GM18499 (cell line): ENCODE results near the gene FBXO47.

Experiments
- ATAC-seq: cut with Tn5 transposase; IDR thresholded peaks from one replicate; pipeline ENCODE4 v1.9.1; 2021; ENCODE audit warnings: moderate number of reproducible peaks; ENCODE audit not compliant: insufficient read depth, unreplicated experiment

Gene FBXO47

DNA sequence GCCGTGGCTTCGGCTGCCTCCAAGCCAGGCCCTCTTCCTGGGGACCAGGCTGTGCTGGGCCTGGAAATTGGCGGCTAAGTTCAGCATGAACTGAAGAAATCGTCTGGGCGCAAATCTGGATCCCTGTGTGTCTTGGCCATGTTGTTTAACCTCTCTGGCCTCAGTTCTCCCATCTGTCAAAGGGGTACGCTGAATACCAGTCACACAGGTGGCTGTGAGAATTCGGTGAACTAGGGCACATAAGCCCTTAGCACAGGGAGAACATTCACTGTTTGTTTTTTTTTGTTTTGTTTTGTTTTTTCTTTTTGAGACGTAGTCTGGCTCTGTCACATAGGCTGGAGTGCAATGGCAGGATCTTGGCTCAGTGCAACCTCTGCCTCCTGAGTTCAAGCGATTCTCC, 78.4 kb downstream of the FBXO47 start:
- no peak for ATAC-seq

DNA sequence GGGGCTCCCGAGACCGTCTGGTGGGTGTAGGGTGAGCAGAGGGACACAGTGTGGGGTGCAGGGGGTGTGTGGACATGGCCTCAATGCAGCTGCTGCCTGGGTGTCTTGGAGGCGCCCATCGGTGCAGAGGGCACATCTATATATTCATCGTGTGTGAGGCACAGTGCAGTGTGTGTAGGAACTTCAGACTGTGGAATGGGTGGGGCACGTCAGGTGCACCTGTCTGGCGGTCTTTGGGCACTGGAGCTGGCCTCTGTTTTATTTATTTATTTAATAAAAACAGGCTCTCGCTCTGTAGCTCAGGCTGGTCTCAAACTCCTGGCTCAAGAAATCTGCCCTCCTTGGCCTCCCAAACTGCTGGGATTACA, 80.6 kb downstream of the FBXO47 start:
- ATAC-seq, result no peak
